ENCODE results near the gene ANKRD31. TPM values are rescaled to one million over a fixed set of nuclear protein-coding genes. Genes with fewer than 3 reads are reported as not detected.
"Not testable (repeated sequence)": the region's sequence is repeated elsewhere in the genome, so short reads cannot be mapped to it uniquely, and the experiment has no call there.

The ANKRD31 gene
- 0.15 TPM in 1 of 2 replicates, not detected in the other for total RNA-seq

GRCh38 chr5:75236322-75237316 lies at the start of gene ANKRD31:
Gene ANKRD31, minus strand, starts transcription at chr5:75236878. Its CDS starts 192 bp downstream, at chr5:75236686.
- no peak for DNase-seq (ENCODE audit: extremely low read depth, low read depth, low spot score)

DNA sequence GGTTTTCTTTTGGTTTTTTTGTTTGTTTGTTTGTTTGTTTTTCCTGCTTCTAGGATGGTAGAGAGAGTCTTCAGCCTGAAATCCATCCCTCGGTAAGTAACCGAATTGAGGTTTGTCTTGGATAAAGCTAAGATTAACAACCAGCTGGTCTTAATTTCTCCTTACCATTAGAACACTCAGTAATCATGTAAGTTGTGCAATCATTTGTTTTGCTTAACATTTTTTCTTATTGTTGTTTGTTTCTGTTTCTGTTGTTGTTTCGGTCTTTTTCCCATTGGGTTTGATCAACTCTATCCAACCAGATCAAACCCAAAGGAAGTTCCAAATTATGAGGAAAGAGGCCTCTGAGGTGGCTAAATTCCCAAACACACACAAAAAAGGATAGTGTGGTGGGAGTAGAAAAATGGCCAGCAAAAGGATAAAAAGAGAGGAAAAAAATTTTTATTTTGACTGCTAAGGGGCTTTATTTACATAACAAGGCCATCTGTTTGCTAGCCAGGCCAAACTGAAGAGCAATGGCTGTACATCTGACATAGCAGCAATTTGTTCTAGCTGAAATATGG lies 49.6 kb upstream of the ANKRD31 start:
- DNase-seq (ENCODE audit: extremely low read depth, low read depth, low spot score), result no peak

- DNase-seq (ENCODE audit: extremely low read depth, low read depth, low spot score), result no peak
Observed at GRCh38 chr5:75282581-75282980, 45.9 kb upstream of the ANKRD31 start.

DNA sequence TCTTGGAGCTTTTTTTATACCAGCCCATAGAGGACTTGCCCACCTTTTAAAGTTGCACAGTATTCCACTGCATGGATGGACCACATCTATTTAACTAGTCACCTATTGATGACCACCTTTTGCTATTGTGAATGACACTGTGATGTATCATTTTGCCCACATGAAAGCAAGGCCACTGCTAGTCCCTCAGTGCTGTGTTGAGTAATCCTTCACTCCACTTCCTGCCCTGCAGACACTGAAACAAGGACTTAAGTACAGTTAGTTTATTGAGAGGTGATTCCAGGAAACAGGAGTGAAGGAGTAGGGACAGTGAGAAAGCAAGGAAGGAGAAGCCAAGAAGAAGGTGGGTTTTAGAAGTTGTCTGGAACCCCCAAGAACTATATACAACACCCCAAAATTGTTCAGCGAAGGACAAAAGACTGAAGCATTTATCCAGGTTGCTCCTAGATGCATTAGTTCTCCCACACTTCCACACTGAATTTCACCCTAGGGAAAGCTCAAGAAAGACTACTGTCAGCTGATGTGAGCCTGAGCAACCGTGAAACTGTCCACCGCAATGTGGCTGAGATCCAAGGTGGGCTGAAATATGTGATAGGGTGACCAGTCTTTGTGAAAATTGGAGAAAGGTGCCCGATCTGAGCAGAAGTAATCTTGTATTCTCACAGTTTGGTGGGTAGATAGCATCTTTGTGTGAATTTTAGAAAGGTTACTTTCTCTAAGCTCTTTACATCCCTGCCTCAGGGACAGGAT lies 45.2 kb upstream of the ANKRD31 start:
- DNase-seq (ENCODE audit: extremely low read depth, low read depth, low spot score), result no peak

DNA sequence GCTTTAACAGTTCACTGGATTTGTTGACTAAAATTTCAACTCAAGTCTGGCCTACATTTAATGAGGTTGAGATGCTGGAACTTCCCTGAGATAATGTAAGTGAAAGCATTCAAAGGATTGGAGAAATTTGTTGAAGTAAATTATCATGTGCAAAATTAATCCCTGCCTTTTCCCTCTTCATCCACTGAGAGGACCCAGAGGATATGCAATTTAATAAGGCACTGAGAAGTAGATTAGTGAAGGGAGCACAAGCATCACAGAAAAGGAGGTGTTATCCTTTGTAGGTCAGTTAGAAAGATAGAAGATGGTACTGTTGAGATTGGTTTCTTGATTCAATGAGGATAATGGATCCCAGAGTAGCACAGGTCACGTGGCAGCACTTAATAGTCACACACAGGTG lies 42.6 kb upstream of the ANKRD31 start:
- DNase-seq (ENCODE audit: extremely low read depth, low read depth, low spot score), result no peak

- no peak for DNase-seq (ENCODE audit: extremely low read depth, low read depth, low spot score)
Observed at GRCh38 chr5:75277463-75277862, 40.8 kb upstream of the ANKRD31 start.

DNA sequence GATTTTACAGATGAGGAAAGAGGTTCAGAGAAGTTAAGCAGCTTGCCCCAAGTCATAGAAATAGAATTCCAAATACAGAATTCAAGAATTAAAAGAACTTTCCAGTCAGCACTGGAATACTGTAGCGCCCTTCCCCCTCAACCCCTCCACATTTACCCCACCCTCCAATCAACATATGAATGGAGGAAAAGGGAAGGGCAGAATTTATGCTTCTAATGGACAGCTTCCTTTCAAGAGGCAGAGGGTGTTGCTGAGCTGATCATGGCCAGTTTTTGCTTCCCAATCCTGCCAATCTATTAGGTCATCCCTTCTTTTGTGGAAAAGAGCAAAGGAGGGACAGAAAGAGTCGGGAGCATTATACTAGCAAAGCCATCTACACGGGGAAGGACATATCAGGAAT lies 39.1 kb upstream of the ANKRD31 start:
- no peak for DNase-seq (ENCODE audit: extremely low read depth, low read depth, low spot score)

DNA sequence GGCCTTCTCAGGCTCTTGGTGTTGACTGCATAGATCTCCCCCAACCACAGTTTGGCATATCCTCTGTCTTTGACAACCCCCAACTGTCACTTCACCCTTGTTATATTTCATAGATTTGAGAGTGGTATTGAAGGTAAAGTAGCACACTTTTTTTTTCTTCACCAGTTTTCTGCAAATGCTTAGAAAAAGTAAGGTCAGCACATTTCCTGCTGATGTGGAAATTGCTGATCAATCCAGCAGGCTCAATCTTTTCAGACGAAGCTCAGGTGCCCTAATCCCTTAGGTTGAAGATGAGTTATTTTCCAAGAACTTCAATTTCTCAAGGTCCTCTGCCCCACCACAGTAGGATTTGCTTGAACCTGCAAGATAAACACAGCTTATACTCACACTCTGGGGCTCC lies 38.5 kb upstream of the ANKRD31 start:
- no peak for DNase-seq (ENCODE audit: extremely low read depth, low read depth, low spot score)

- DNase-seq (ENCODE audit: extremely low read depth, low read depth, low spot score), result no peak
Observed at GRCh38 chr5:75274486-75274885, 37.8 kb upstream of the ANKRD31 start.

GRCh38 chr5:75270605-75271004 lies 33.9 kb upstream of the ANKRD31 start:
- DNase-seq (ENCODE audit: extremely low read depth, low read depth, low spot score), result not testable (repeated sequence)

GRCh38 chr5:75265731-75266130 lies 29.1 kb upstream of the ANKRD31 start:
- DNase-seq (ENCODE audit: extremely low read depth, low read depth, low spot score), result no peak

GRCh38 chr5:75262271-75262670 lies 25.6 kb upstream of the ANKRD31 start:
- no peak for DNase-seq (ENCODE audit: extremely low read depth, low read depth, low spot score)

- no peak for DNase-seq (ENCODE audit: extremely low read depth, low read depth, low spot score)
Observed at GRCh38 chr5:75260708-75261107, 24.0 kb upstream of the ANKRD31 start.

DNA sequence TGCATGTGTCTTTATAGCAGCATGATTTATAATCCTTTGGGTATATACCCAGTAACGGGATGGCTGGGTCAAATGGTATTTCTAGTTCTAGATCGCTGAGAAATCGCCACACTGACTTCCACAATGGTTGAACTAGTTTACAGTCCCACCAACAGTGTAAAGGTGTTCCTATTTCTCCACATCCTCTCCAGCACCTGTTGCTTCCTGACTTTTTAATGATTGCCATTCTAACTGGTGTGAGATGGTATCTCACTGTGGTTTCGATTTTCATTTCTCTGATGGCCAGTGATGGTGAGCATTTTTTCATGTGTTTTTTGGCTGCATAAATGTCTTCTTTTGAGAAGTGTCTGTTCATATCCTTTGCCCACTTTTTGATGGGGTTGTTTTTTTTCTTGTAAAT lies 13.8 kb upstream of the ANKRD31 start:
- not testable (repeated sequence) for DNase-seq (ENCODE audit: extremely low read depth, low read depth, low spot score)

DNA sequence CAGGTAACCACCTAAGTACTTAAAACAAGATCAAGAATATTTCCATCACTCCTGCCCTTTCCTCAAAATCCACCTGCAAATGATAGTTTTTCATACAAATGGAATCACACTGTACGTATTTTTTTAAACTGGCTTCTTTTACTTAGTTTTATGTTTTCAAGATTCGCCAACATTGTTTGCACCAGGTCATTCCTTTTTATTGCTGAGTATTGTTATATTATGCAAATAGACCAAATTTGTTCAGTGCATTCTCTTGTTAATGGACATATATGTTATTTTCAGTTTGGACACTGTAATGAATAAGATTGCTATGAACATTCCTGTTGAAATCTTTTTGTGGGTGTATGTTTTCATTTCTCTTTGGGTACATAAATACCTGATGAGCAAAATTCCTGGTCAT lies 8.3 kb upstream of the ANKRD31 start:
- no peak for DNase-seq (ENCODE audit: extremely low read depth, low read depth, low spot score)

GRCh38 chr5:75243510-75243909 lies 6.8 kb upstream of the ANKRD31 start:
- no peak for DNase-seq (ENCODE audit: extremely low read depth, low read depth, low spot score)

DNA sequence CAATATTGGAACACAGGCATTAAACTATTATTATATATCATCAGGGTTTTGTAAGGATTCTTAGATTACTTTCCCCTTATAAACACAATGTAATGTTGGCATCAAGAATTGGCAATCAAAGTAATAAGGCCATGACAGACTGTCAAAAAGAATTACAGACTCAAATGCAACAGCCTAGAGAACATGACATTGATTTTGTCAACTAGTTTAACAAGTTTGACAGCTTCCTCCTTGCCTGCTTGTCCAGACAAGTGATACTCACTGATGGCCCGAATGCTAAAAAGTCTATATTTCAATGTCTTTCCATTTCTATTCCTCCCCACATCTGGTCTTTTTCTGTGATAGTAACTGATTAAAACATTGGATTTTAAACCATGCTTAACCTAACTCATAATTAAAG lies 6.4 kb upstream of the ANKRD31 start:
- DNase-seq (ENCODE audit: extremely low read depth, low read depth, low spot score), result no peak

- DNase-seq (ENCODE audit: extremely low read depth, low read depth, low spot score), result no peak
Observed at GRCh38 chr5:75242067-75242466, 5.4 kb upstream of the ANKRD31 start.

GRCh38 chr5:75239681-75240080 lies 3.0 kb upstream of the ANKRD31 start:
- DNase-seq (ENCODE audit: extremely low read depth, low read depth, low spot score), result no peak

DNA sequence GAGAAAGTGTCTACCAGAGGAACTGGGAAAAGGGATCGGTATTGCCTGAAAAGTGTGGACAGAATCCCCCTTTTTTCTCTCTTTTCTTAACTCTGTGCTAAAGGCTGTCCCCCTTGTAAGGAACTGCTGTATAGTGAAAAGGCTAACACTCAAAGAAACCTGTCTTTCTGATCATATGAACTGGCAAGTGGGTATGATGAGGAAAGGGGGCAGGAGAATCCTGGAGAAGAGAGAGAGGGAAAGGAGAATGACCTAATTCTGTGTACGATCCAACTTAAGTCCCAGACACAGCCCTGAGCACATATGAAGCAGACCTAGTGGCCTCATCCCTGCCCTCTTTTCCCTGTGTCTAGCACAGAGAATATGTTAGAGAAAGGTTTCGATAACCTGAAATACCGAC lies 967 bp downstream of the ANKRD31 start:
- no peak for DNase-seq (ENCODE audit: extremely low read depth, low read depth, low spot score)

GRCh38 chr5:75234251-75234650 lies 2.4 kb downstream of the ANKRD31 start:
- DNase-seq (ENCODE audit: extremely low read depth, low read depth, low spot score), result no peak

All from glomerular endothelial cell (primary cell).